OCI-LY7 (cell line): ENCODE data around the gene CGNL1. TPM values are rescaled to one million over a fixed set of nuclear protein-coding genes. Genes with fewer than 3 reads are reported as not detected.

ENCODE experiments used
- BruUV-seq: library from RNA; stranded (reverse); fragments of 400-500 nt; replicated peaks from 2 replicates; lab custom pipeline; 2021; lab: Mats Ljungman, UMichigan
- CTCF ChIA-PET: fragments of 300-600 bp; sonication (Branson Sonifier 250); formaldehyde crosslinking; loops from one replicate; lab custom pipeline; 2022; ENCODE audit warnings: antibody characterized with exemption; ENCODE audit not compliant: unreplicated experiment; lab: Charles Lee
- POLR2A ChIA-PET: fragments of 300-600 bp; sonication (Branson Sonifier 250); formaldehyde crosslinking; loops from one replicate; lab custom pipeline; 2022; ENCODE audit warnings: antibody characterized with exemption; lab: Charles Lee
- DNase-seq: peaks from one replicate; pipeline ENCODE4 v3.0.0-alpha.2; 2015; ENCODE audit warnings: low spot score
- H2AFZ ChIP-seq: fragments of 200-600 bp; sonication (generic), shearing (Covaris generic); 2 replicates; pipeline ENCODE4 v1.6.1; 2014; ENCODE audit warnings: mild to moderate bottlenecking, antibody characterized with exemption, low read length, moderate library complexity
- H3K27ac ChIP-seq: fragments of 200-600 bp; sonication (generic); 2 replicates; pipeline ENCODE4 v1.5.1; 2014; ENCODE audit warnings: mixed run types, low read depth, mild to moderate bottlenecking, moderate library complexity, low read length, inconsistent platforms; ENCODE audit not compliant: poor library complexity, severe bottlenecking
- H3K36me3 ChIP-seq: fragments of 200-600 bp; sonication (generic); 2 replicates; pipeline ENCODE4 v1.6.1; 2014; ENCODE audit warnings: mild to moderate bottlenecking, antibody characterized with exemption, low read length, moderate library complexity, mixed read lengths; ENCODE audit not compliant: insufficient read depth
- H3K4me1 ChIP-seq: fragments of 200-600 bp; sonication (generic); 2 replicates; pipeline ENCODE4 v1.5.1; 2014; ENCODE audit warnings: mild to moderate bottlenecking, low read length; ENCODE audit not compliant: insufficient read depth, poor library complexity, severe bottlenecking
- H3K4me2 ChIP-seq: fragments of 200-600 bp; sonication (generic); 2 replicates; pipeline ENCODE4 v1.6.1; 2014; ENCODE audit warnings: mild to moderate bottlenecking, low read length
- H3K4me3 ChIP-seq: fragments of 200-600 bp; sonication (generic); 2 replicates; pipeline ENCODE4 v1.5.1; 2014; ENCODE audit warnings: mild to moderate bottlenecking, low read depth, low read length; ENCODE audit not compliant: poor library complexity, severe bottlenecking
- H3K79me2 ChIP-seq: fragments of 200-600 bp; sonication (generic); 2 replicates; pipeline ENCODE4 v1.6.1; 2016; ENCODE audit warnings: low read depth, mild to moderate bottlenecking, low read length, moderate library complexity, mixed read lengths; ENCODE audit not compliant: insufficient read depth
- H3K9me2 ChIP-seq: fragments of 200-600 bp; sonication (generic); 2 replicates; pipeline ENCODE4 v1.6.1; 2016; ENCODE audit warnings: mild to moderate bottlenecking, low read length, mixed read lengths; ENCODE audit not compliant: insufficient read depth
- H3K9me3 ChIP-seq: fragments of 200-600 bp; sonication (generic); 2 replicates; pipeline ENCODE4 v1.6.1; 2014; ENCODE audit warnings: mild to moderate bottlenecking, mixed run types, low read length, mixed read lengths
- H4K20me1 ChIP-seq: fragments of 200-600 bp; sonication (generic); 2 replicates; pipeline ENCODE4 v1.6.1; 2014; ENCODE audit warnings: mild to moderate bottlenecking, antibody characterized with exemption, low read length, moderate library complexity, mixed read lengths; ENCODE audit not compliant: insufficient read depth
- EZH2phosphoT487 ChIP-seq: fragments of 200-600 bp; sonication (generic); IDR thresholded peaks from 2 replicates; pipeline ENCODE4 v1.6.1; 2018; ENCODE audit warnings: low read depth, borderline replicate concordance, mild to moderate bottlenecking, mixed run types, antibody characterized with exemption, low read length, moderate library complexity, mixed read lengths
- intact Hi-C: fragments of 100-400 bp; cut with micrococcal nuclease; formaldehyde crosslinking; loops from one replicate; pipeline ENCODE4 v1.10.0; 2022; ENCODE audit not compliant: unreplicated experiment
- total RNA-seq, 2 experiments: library from RNA; depleted of rRNA in 1 of 2; stranded (reverse); fragments of >200 nt in 1 of 2; shearing (Covaris generic) in 1 of 2; gene quantifications; 2 replicates each; pipeline ENCODE4 v1.2.3, GENCODE V29; 2014 to 2022
- TF ChIP-seq, protein P1 (sequence below): fragments of 200-600 bp; sonication (generic); conservative IDR thresholded peaks from 2 replicates; pipeline ENCODE4 v1.5.1; 2014; ENCODE audit warnings: mild to moderate bottlenecking, antibody characterized with exemption, low read length, moderate library complexity, mixed read lengths

The CGNL1 gene
- total RNA-seq, 2 experiments from 2014 or later, result 0.04 TPM; not detected in 1

- ChIA-PET CTCF (no interaction called here), POLR2A (no interaction called here)
- H2AFZ ChIP-seq, result no peak overlapping the region
Measured at GRCh38 chr15:57573151-57573550, 196.8 kb downstream of the CGNL1 start.

GRCh38 chr15:57575363-57575762 is 199.1 kb downstream of the CGNL1 start:
- Histone ChIP-seq H3K4me3 (no peak overlapping the region), H3K4me1 (no peaks in the 10 kb centered on the region), H3K27ac (no peak overlapping the region), H3K9me2 (no peaks in the 10 kb centered on the region), H3K9me3 (no peaks in the 10 kb centered on the region), H2AFZ (no peak overlapping the region), H3K36me3 (no peaks in the 10 kb centered on the region), H3K79me2 (no peaks in the 10 kb centered on the region), H4K20me1 (no peaks in the 10 kb centered on the region), H3K4me2 (no peak overlapping the region)
- TF ChIP-seq EZH2phosphoT487, result no peak
- TF ChIP-seq, protein P1, sequence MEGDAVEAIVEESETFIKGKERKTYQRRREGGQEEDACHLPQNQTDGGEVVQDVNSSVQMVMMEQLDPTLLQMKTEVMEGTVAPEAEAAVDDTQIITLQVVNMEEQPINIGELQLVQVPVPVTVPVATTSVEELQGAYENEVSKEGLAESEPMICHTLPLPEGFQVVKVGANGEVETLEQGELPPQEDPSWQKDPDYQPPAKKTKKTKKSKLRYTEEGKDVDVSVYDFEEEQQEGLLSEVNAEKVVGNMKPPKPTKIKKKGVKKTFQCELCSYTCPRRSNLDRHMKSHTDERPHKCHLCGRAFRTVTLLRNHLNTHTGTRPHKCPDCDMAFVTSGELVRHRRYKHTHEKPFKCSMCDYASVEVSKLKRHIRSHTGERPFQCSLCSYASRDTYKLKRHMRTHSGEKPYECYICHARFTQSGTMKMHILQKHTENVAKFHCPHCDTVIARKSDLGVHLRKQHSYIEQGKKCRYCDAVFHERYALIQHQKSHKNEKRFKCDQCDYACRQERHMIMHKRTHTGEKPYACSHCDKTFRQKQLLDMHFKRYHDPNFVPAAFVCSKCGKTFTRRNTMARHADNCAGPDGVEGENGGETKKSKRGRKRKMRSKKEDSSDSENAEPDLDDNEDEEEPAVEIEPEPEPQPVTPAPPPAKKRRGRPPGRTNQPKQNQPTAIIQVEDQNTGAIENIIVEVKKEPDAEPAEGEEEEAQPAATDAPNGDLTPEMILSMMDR, result no peak
- no peak for DNase-seq
- ChIA-PET POLR2A (no interaction called here), CTCF (no interaction called here)
- BruUV-seq, result no TSS peak
- intact Hi-C loops, result no loop called here

More at GRCh38 chr15:57573151-57573550, 196.8 kb downstream of the CGNL1 start:
- no TSS peak for BruUV-seq
- DNase-seq, result no peak
- Histone ChIP-seq H3K79me2 (no peaks in the 10 kb centered on the region), H3K9me3 (no peaks in the 10 kb centered on the region), H3K4me2 (no peak overlapping the region), H3K36me3 (no peaks in the 10 kb centered on the region), H3K4me1 (no peaks in the 10 kb centered on the region), H3K9me2 (no peaks in the 10 kb centered on the region), H3K27ac (no peak overlapping the region), H3K4me3 (no peak overlapping the region), H4K20me1 (no peaks in the 10 kb centered on the region)
- intact Hi-C loops, result no loop called here
- TF ChIP-seq, protein P1, result no peak
- no peak for TF ChIP-seq EZH2phosphoT487

DNA sequence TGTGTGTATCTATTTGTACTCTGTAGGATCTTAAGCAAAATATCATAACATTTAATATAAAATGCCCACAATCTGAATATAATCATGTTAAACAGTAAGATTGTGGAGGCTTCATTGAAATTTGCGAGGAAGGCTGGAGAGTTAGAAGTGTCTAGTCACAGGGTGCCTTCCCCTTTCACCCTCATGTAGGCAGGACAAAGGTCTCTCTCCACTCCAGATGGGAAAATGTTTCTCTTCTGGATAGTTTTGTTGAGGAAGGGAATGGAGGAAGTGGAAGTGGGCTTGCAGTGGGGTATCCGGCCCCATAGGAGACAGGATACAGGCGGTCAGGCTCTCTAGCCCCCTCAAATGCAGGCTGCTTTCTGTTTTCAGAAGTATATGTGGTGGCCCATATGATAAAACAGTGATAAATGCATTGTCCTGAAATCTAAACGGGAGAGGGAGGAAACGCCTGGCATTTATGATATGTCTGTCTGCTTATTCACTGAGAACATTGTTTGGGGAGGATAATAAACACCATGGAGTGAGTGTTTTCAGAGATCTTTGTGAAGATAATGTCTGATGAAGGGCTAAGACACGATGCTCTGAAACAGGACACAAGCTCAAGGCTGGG is 202.1 kb downstream of the CGNL1 start:
- intact Hi-C loops, result no loop called here
- Histone ChIP-seq H4K20me1 (no peaks in the 10 kb centered on the region), H2AFZ (no peak overlapping the region), H3K27ac (no peak overlapping the region), H3K36me3 (no peaks in the 10 kb centered on the region), H3K9me3 (no peaks in the 10 kb centered on the region), H3K4me2 (no peak overlapping the region), H3K4me1 (no peaks in the 10 kb centered on the region), H3K79me2 (no peaks in the 10 kb centered on the region), H3K4me3 (no peak overlapping the region), H3K9me2 (no peaks in the 10 kb centered on the region)
- BruUV-seq, result no TSS peak
- no peak for TF ChIP-seq EZH2phosphoT487
- TF ChIP-seq, protein P1, result no peak
- ChIA-PET POLR2A (no interaction called here), CTCF (no interaction called here)
- DNase-seq, result no peak
